Breast epithelium (tissue), 4 donors: ENCODE data around the gene WNK2. TPM values are rescaled to one million over a fixed set of nuclear protein-coding genes. Genes with fewer than 3 reads are reported as not detected.

ENCODE experiments used
- DNase-seq, 2 donors: peaks; one replicate each; pipeline ENCODE4 v3.0.0-alpha.2; 2019; ENCODE audit warnings: low spot score in 2 of 2
- H3K27ac ChIP-seq, 2 donors: fragments of 200-600 bp; sonication (generic) in 1 of 2; one replicate each; pipeline ENCODE4 v1.5.1; 2016 to 2019; ENCODE audit warnings: mild to moderate bottlenecking in 1 of 2
- H3K27me3 ChIP-seq, 2 donors: fragments of 200-600 bp; sonication (generic) in 1 of 2; one replicate each; pipeline versions ENCODE4 v1.5.1 to v1.6.0; 2017 to 2019; ENCODE audit warnings: control low read depth in 1 of 2, mild to moderate bottlenecking in 1 of 2
- H3K36me3 ChIP-seq: fragments of 200-600 bp; one replicate; pipeline ENCODE4 v1.5.1; 2019
- H3K4me1 ChIP-seq, 2 donors: fragments of 200-600 bp; sonication (generic); one replicate each; pipeline ENCODE4 v1.5.1; 2016 to 2019; ENCODE audit warnings: control low read depth in 1 of 2
- H3K4me3 ChIP-seq, 3 donors: fragments of 200-600 bp; sonication (generic); 1 replicate in 2 of 3; 2 replicates in 1 of 3; pipeline ENCODE4 v1.5.1; 2016 to 2019; ENCODE audit warnings: mild to moderate bottlenecking in 3 of 3, moderate library complexity in 2 of 3
- H3K9me3 ChIP-seq, 2 donors: fragments of 200-600 bp; sonication (generic) in 1 of 2; one replicate each; pipeline ENCODE4 v1.5.1; 2016 to 2019; ENCODE audit warnings: control low read depth in 1 of 2
- CTCF ChIP-seq, 3 donors: fragments of 450-650 bp; IDR thresholded peaks; one replicate each; pipeline ENCODE4 v1.5.1; 2016 to 2017; ENCODE audit warnings: antibody characterized with exemption in 3 of 3, mild to moderate bottlenecking in 3 of 3, moderate library complexity in 3 of 3
- POLR2A ChIP-seq: fragments of 450-650 bp; IDR thresholded peaks from one replicate; pipeline ENCODE4 v1.6.1; 2016; ENCODE audit warnings: antibody characterized with exemption, mild to moderate bottlenecking, moderate library complexity
- POLR2AphosphoS5 ChIP-seq, 3 donors: sonication (generic); formaldehyde crosslinking; IDR thresholded peaks; one replicate each; pipeline ENCODE4 v1.6.1; 2017; ENCODE audit warnings: antibody characterized with exemption in 3 of 3
- intact Hi-C: fragments of 100-400 bp; cut with DNase I; formaldehyde crosslinking; loops from one replicate; pipeline ENCODE4 v1.15.1; 2023; ENCODE audit warnings: low total_unique reads
- total RNA-seq, 3 donors: library from RNA; depleted of rRNA; stranded (reverse); fragments of >200 nt; gene quantifications; one replicate each; pipeline ENCODE4 v1.1.0, GENCODE V29; 2016

The WNK2 gene
- total RNA-seq, 3 donors from 2014 or later: 9.1 to 28.5 TPM; not detected in 1

GRCh38 chr9:93244510-93245436 lies 60.8 kb downstream of the WNK2 start:
- no peaks in the 10 kb centered on the region for H3K36me3 ChIP-seq
- H3K4me3 ChIP-seq: no peak overlapping the region
- no peak for DNase-seq
- TF ChIP-seq POLR2A: no peak
- no peak for TF ChIP-seq CTCF (IDR thresholded peaks at IDR 0.05)
- TF ChIP-seq POLR2AphosphoS5 (IDR thresholded peaks at IDR 0.05): no peak
- H3K27me3 ChIP-seq: no peaks in the 10 kb centered on the region
- intact Hi-C loops: no loop called here
- no peak overlapping the region for H3K27ac ChIP-seq
- no peaks in the 10 kb centered on the region for H3K9me3 ChIP-seq
- no peaks in the 10 kb centered on the region for H3K4me1 ChIP-seq

GRCh38 chr9:93245437-93245970 lies 61.6 kb downstream of the WNK2 start:
- TF ChIP-seq CTCF (IDR thresholded peaks at IDR 0.05) (no peak), POLR2AphosphoS5 (IDR thresholded peaks at IDR 0.05) (no peak), POLR2A (no peak)
- H3K9me3 ChIP-seq: no peaks in the 10 kb centered on the region
- H3K4me3 ChIP-seq: no peak overlapping the region
- intact Hi-C loops: no loop called here
- H3K36me3 ChIP-seq: no peaks in the 10 kb centered on the region
- no peaks in the 10 kb centered on the region for H3K27me3 ChIP-seq
- H3K4me1 ChIP-seq: no peaks in the 10 kb centered on the region
- H3K27ac ChIP-seq: no peak overlapping the region
- DNase-seq: no peak

GRCh38 chr9:93246111-93246510 lies 62.2 kb downstream of the WNK2 start:
- TF ChIP-seq POLR2AphosphoS5 (IDR thresholded peaks at IDR 0.05): no peak
- no peak for TF ChIP-seq POLR2A
- TF ChIP-seq CTCF (IDR thresholded peaks at IDR 0.05): no peak
- DNase-seq: no peak
- H3K4me1 ChIP-seq: no peaks in the 10 kb centered on the region
- no peaks in the 10 kb centered on the region for H3K9me3 ChIP-seq
- H3K4me3 ChIP-seq: no peak overlapping the region
- no peaks in the 10 kb centered on the region for H3K27me3 ChIP-seq
- no peaks in the 10 kb centered on the region for H3K36me3 ChIP-seq
- no peak overlapping the region for H3K27ac ChIP-seq
- intact Hi-C loops: no loop called here

GRCh38 chr9:93246526-93246925 lies 62.6 kb downstream of the WNK2 start:
- Histone ChIP-seq H3K4me3 (no peak overlapping the region), H3K4me1 (no peaks in the 10 kb centered on the region), H3K27me3 (no peaks in the 10 kb centered on the region), H3K36me3 (no peaks in the 10 kb centered on the region), H3K27ac (no peak overlapping the region), H3K9me3 (no peaks in the 10 kb centered on the region)
- no peak for TF ChIP-seq POLR2AphosphoS5 (IDR thresholded peaks at IDR 0.05)
- TF ChIP-seq POLR2A: no peak
- DNase-seq: no peak
- intact Hi-C loops: no loop called here

GRCh38 chr9:93247099-93247865 lies 63.3 kb downstream of the WNK2 start:
- no peak for DNase-seq
- Histone ChIP-seq H3K9me3 (no peaks in the 10 kb centered on the region), H3K4me1 (no peaks in the 10 kb centered on the region), H3K27ac (no peak overlapping the region), H3K36me3 (no peaks in the 10 kb centered on the region), H3K27me3 (no peaks in the 10 kb centered on the region), H3K4me3 (no peak overlapping the region)
- intact Hi-C loops: no loop called here
- no peak for TF ChIP-seq CTCF (IDR thresholded peaks at IDR 0.05)
- TF ChIP-seq POLR2A: no peak
- no peak for TF ChIP-seq POLR2AphosphoS5 (IDR thresholded peaks at IDR 0.05)
